HepG2 (cell line): Measurements from ENCODE around the gene GRAMD2A. TPM values are rescaled to one million over a fixed set of nuclear protein-coding genes. Genes with fewer than 3 reads are reported as not detected.

Experiments
- ATAC-seq: fragments of 200-7000 bp; cut with Tn5 transposase; 3 replicates; pipeline ENCODE4 v1.9.1; 2020; ENCODE audit warnings: mild to moderate bottlenecking, moderate library complexity
- BruUV-seq: library from RNA; stranded (reverse); fragments of 400-500 nt; replicated peaks from 2 replicates; lab custom pipeline; 2021; lab: Mats Ljungman, UMichigan
- CTCF ChIA-PET: fragments of 300-600 bp; formaldehyde crosslinking; extraction: SDS; loops from one replicate; lab custom pipeline; 2021; ENCODE audit warnings: low total read pairs, inconsistent platforms, low intra/inter-chr PET ratio; lab: Yijun Ruan, JAX
- POLR2A ChIA-PET: fragments of 350-600 bp; sonication (Branson Sonifier 250); formaldehyde crosslinking; loops from one replicate; lab custom pipeline; 2020; ENCODE audit warnings: antibody characterized with exemption, inconsistent platforms; lab: Yijun Ruan, JAX
- DNase-seq: peaks from one replicate; pipeline ENCODE4 v3.0.0-alpha.2; 2015; ENCODE audit warnings: low spot score
- FAIRE-seq: peaks from 3 replicates; lab custom pipeline; 2011; peaks lifted over from hg19 to GRCh38; lab: Jason Lieb, UNC
- H2AFZ ChIP-seq: one replicate; pipeline ENCODE4 v1.6.1; 2011; ENCODE audit warnings: low read length, inconsistent platforms
- H3K27ac ChIP-seq: fragments of 300-600 bp; 3 replicates; pipeline ENCODE4 v1.8.0; 2011; ENCODE audit warnings: mixed run types, mild to moderate bottlenecking, mixed read lengths, low read length, inconsistent platforms; ENCODE audit not compliant: insufficient read depth; ENCODE audit errors: extremely low read length
- H3K27me3 ChIP-seq, 2 experiments: fragments of 200-600 bp in 1 of 2; 2 replicates in 1 of 2; 3 replicates in 1 of 2; pipeline versions ENCODE4 v1.6.0 to v1.8.0; 2011; ENCODE audit warnings: low read length in 2 of 2, mild to moderate bottlenecking in 2 of 2, moderate library complexity in 2 of 2, inconsistent platforms in 1 of 2; ENCODE audit not compliant: insufficient read depth in 2 of 2, control insufficient read depth in 1 of 2
- H3K36me3 ChIP-seq, 2 experiments: fragments of 200-600 bp in 1 of 2; replicated peaks in 1 of 2; 2 replicates in 1 of 2; 3 replicates in 1 of 2; pipeline versions ENCODE4 v1.5.1 to v1.8.0; 2011; ENCODE audit warnings: low read length in 2 of 2, inconsistent platforms in 1 of 2; ENCODE audit not compliant: insufficient read depth in 2 of 2, control insufficient read depth in 1 of 2
- H3K4me1 ChIP-seq: 2 replicates; pipeline ENCODE4 v1.5.1; 2012; ENCODE audit warnings: low read length, inconsistent platforms; ENCODE audit not compliant: insufficient read depth
- H3K4me2 ChIP-seq: 2 replicates; pipeline ENCODE4 v1.6.0; 2011; ENCODE audit warnings: low read depth, low read length, inconsistent platforms
- H3K4me3 ChIP-seq, 3 experiments: fragments of 200-600 bp in 1 of 3; sonication (generic), shearing (Covaris generic) in 1 of 3; replicated peaks in 1 of 3; 2 replicates each; pipeline ENCODE4 v1.5.1; 2011 to 2016; ENCODE audit warnings: low read length in 3 of 3, inconsistent platforms in 2 of 3, low read depth in 2 of 3, mild to moderate bottlenecking in 2 of 3, control low read depth in 1 of 3, mixed read lengths in 1 of 3; ENCODE audit not compliant: insufficient read depth in 1 of 3
- H3K79me2 ChIP-seq: one replicate; pipeline ENCODE4 v1.6.1; 2011; ENCODE audit warnings: low read length, inconsistent platforms; ENCODE audit not compliant: insufficient read depth
- H3K9ac ChIP-seq: 2 replicates; pipeline ENCODE4 v1.6.0; 2011; ENCODE audit warnings: mild to moderate bottlenecking, low read depth, low read length, inconsistent platforms; ENCODE audit not compliant: insufficient read depth
- H3K9me3 ChIP-seq: 2 replicates; pipeline ENCODE4 v1.5.1; 2012; ENCODE audit warnings: mild to moderate bottlenecking, low read length
- H4K20me1 ChIP-seq: 2 replicates; pipeline ENCODE4 v1.6.0; 2011; ENCODE audit warnings: inconsistent platforms, mild to moderate bottlenecking, low read length, moderate library complexity; ENCODE audit not compliant: insufficient read depth
- ETS1 ChIP-seq: sonication (generic); formaldehyde crosslinking; IDR thresholded peaks from 2 replicates; pipeline ENCODE4 v1.4.0; 2020; ENCODE audit warnings: missing genetic modification reagents
- HNRNPL ChIP-seq: fragments of 200-400 bp; formaldehyde crosslinking; IDR thresholded peaks from 2 replicates; pipeline ENCODE4 v1.6.1; 2017; ENCODE audit warnings: mild to moderate bottlenecking, low read depth, low read length
- NCOA1 ChIP-seq: sonication (generic); formaldehyde crosslinking; IDR thresholded peaks from 2 replicates; pipeline ENCODE4 v1.9.0; 2021; ENCODE audit warnings: missing genetic modification reagents
- PBX3 ChIP-seq: sonication (generic); formaldehyde crosslinking; IDR thresholded peaks from 2 replicates; pipeline ENCODE4 v1.8.1; 2023; ENCODE audit warnings: missing genetic modification reagents, inconsistent platforms, borderline replicate concordance
- POLR2A ChIP-seq, 2 experiments: IDR thresholded peaks; 2 replicates each; pipeline ENCODE4 v1.6.1; 2011; ENCODE audit warnings: low read depth in 2 of 2, low read length in 2 of 2, mild to moderate bottlenecking in 1 of 2, moderate library complexity in 1 of 2; ENCODE audit not compliant: insufficient read depth in 1 of 2
- RBM22 ChIP-seq: fragments of 200-400 bp; formaldehyde crosslinking; optimal IDR thresholded peaks from 2 replicates; pipeline ENCODE3; 2017; ENCODE audit warnings: mild to moderate bottlenecking, low read length, moderate library complexity
- SIX4 ChIP-seq: sonication (generic); formaldehyde crosslinking; IDR thresholded peaks from 2 replicates; pipeline ENCODE4 v1.4.0; 2020; ENCODE audit warnings: missing genetic modification reagents
- SRSF9 ChIP-seq: fragments of 200-400 bp; formaldehyde crosslinking; IDR thresholded peaks from 2 replicates; pipeline ENCODE4 v1.6.1; 2018; ENCODE audit warnings: borderline replicate concordance, mild to moderate bottlenecking, low read depth, low read length; ENCODE audit not compliant: insufficient read depth, poor library complexity, severe bottlenecking
- TFDP1 ChIP-seq: IDR thresholded peaks from 2 replicates; pipeline ENCODE4 v1.6.1; 2016; ENCODE audit warnings: missing compliant biosample characterization, missing genetic modification reagents, borderline replicate concordance
- TOPORS ChIP-seq: sonication (generic); formaldehyde crosslinking; IDR thresholded peaks from 2 replicates; pipeline ENCODE4 v1.8.0; 2023; ENCODE audit warnings: mild to moderate bottlenecking, missing genetic modification reagents
- ZC3H13 ChIP-seq: sonication (generic); formaldehyde crosslinking; IDR thresholded peaks from 2 replicates; pipeline ENCODE4 v1.8.1; 2023; ENCODE audit warnings: mild to moderate bottlenecking, missing genetic modification reagents, moderate library complexity
- ZGPAT ChIP-seq: IDR thresholded peaks from 2 replicates; pipeline ENCODE4 v1.6.1; 2016; ENCODE audit warnings: mild to moderate bottlenecking
- ZNF567 ChIP-seq: sonication (generic); formaldehyde crosslinking; IDR thresholded peaks from 2 replicates; pipeline ENCODE4 v1.8.1; 2023; ENCODE audit warnings: mild to moderate bottlenecking, missing genetic modification reagents, borderline replicate concordance
- ZNF570 ChIP-seq: sonication (generic); formaldehyde crosslinking; IDR thresholded peaks from 2 replicates; pipeline ENCODE4 v1.4.0; 2020; ENCODE audit warnings: mild to moderate bottlenecking, missing genetic modification reagents, borderline replicate concordance
- ZNF761 ChIP-seq: sonication (generic); formaldehyde crosslinking; conservative IDR thresholded peaks from 2 replicates; pipeline ENCODE4 v1.4.0; 2020; ENCODE audit warnings: mild to moderate bottlenecking, missing genetic modification reagents
- WGBS: methylation state at CpG from one replicate; pipeline ENCODE4 v1.1.6; 2017; ENCODE audit warnings: low lambda C conversion rate; 5-methylcytosine and 5-hydroxymethylcytosine counted together
- in situ Hi-C: cut with HindIII; loops from 2 replicates; pipeline ENCODE4 v1.10.0; 2017; ENCODE audit warnings: low pct_unique_long_range_greater_than_20kb; ENCODE audit not compliant: extremely low pct_ligation_motif_present
- intact Hi-C: fragments of 100-400 bp; cut with micrococcal nuclease; formaldehyde crosslinking; loops from one replicate; pipeline ENCODE4 v1.10.0; 2022; ENCODE audit not compliant: unreplicated experiment
- polyA plus RNA-seq, 8 experiments: library from polyadenylated mRNA; depleted of rRNA in 3 of 8; stranded (reverse) in 7 of 8; unstranded in 1 of 8; fragments of >200 nt; fragmentation: Illumina TruSeq in 4 of 8; extraction: Trizol in 4 of 8; gene quantifications; 2 replicates each; pipeline versions ENCODE4 v1.2.1 to v1.2.3, GENCODE V29; 2011 to 2016; ENCODE audit warnings: low read depth in 4 of 8, missing spikeins in 1 of 8, mixed read lengths in 1 of 8; ENCODE audit not compliant: insufficient read depth in 1 of 8
- total RNA-seq, 5 experiments: library from RNA; depleted of rRNA; stranded (reverse); fragments of >200 nt; fragmentation: Illumina TruSeq; extraction: Trizol; gene quantifications; 2 replicates each; pipeline ENCODE4 v1.2.3, GENCODE V29; 2016; ENCODE audit warnings: low read depth in 1 of 5

Gene GRAMD2A
- total and polyA plus RNA-seq, 2 of the 13 experiments (the other 11 are each of a cell fraction or from before 2014, with no cell fraction given) = 0.04 TPM; not detected in 1

GRCh38 chr15:72200395-72201237 is 3.0 kb upstream of the GRAMD2A start:
- no peaks in the 10 kb centered on the region for H3K79me2 ChIP-seq
- no peak for FAIRE-seq
- peaks cover 77% of the 10 kb centered on the region for H4K20me1 ChIP-seq
- no peak overlapping the region for H3K4me2 ChIP-seq
- peaks cover 37 to 70% of the 10 kb centered on the region in 2 experiments for H3K36me3 ChIP-seq
- no peak for TF ChIP-seq NCOA1 (CRISPR knock-in tag)
- no peak for TF ChIP-seq SIX4 (CRISPR knock-in tag)
- no peak for TF ChIP-seq TOPORS (CRISPR knock-in tag)
- peak; percentile 58 for TF ChIP-seq RBM22
- no peak for TF ChIP-seq ZGPAT (CRISPR knock-in tag)
- peak; percentile 40; the same call in 1 of the 2 replicates for TF ChIP-seq ZC3H13 (CRISPR knock-in tag)
- TF ChIP-seq SRSF9 = no peak
- no peak for TF ChIP-seq ZNF570
- no peak for TF ChIP-seq PBX3 (CRISPR knock-in tag)
- no peak for TF ChIP-seq ZNF567 (CRISPR knock-in tag)
- no peak for TF ChIP-seq ZNF761
- 0 out of 4 replicates have a peak, but pooled peaks of 1 of the 2 experiments have one; percentile 38 for TF ChIP-seq POLR2A (IDR thresholded peaks at IDR 0.05; ENCODE audit: insufficient read depth in 1 of 2, low read depth in 2 of 2, low read length in 2 of 2)
- no peak for TF ChIP-seq TFDP1
- 0 out of 2 replicates have a peak, but pooled peaks have one; percentile 26 for TF ChIP-seq HNRNPL
- TF ChIP-seq ETS1 (CRISPR knock-in tag) = no peak
- no peak overlapping the region for H3K4me3 ChIP-seq
- no TSS peak for BruUV-seq
- no peaks in the 10 kb centered on the region for H3K9me3 ChIP-seq
- WGBS = 96% methylated on average over 14 of the region's 15 CpGs
- intact Hi-C loops (no loop called here), in situ Hi-C loops (loop anchor here (5.0 kb wide), 1 partner anchor 87 kb away; no protein-coding TSS in a partner anchor)
- H3K4me1 ChIP-seq = peaks cover 24% of the 10 kb centered on the region
- ATAC-seq = no peak
- no peak overlapping the region for H3K27ac ChIP-seq
- ChIA-PET CTCF (interaction anchor here (2.0 kb wide), 1 partner anchor 86 kb away, joined by 35 read pairs; no protein-coding TSS in a partner anchor), POLR2A (interaction anchor here (1.3 to 2.2 kb wide), 2 partner anchors 10 to 83 kb away, joined by 3 to 6 read pairs; no protein-coding TSS in a partner anchor)
- peaks cover 6 to 11% of the 10 kb centered on the region in 2 experiments; a peak in 3 of 5 replicates for H3K27me3 ChIP-seq
- no peak for DNase-seq
- H2AFZ ChIP-seq = no peak overlapping the region
- H3K9ac ChIP-seq = no peak overlapping the region
